ENCODE measurements around the gene RMRP.

DNA sequence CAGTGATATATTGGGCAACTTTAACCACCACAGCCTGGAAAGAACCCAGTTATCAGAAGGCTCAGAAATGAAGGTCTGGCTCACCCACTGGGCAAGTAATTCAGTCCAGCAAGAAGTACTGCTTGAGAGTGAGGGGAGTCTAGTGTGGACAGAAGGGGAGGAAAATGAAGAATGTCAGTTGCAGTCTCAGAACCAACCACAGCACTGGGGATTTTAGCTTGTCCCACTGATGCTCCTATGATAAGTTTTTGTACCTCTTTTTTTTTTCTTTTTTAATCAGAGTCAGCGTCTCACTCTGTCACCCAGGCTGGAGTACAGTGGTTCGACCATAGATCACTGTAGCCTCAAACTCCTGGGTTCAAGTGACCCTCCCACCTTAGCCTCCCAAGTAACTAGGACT is 30.2 kb downstream of the RMRP start:
- TF ChIP-seq, protein P1, sequence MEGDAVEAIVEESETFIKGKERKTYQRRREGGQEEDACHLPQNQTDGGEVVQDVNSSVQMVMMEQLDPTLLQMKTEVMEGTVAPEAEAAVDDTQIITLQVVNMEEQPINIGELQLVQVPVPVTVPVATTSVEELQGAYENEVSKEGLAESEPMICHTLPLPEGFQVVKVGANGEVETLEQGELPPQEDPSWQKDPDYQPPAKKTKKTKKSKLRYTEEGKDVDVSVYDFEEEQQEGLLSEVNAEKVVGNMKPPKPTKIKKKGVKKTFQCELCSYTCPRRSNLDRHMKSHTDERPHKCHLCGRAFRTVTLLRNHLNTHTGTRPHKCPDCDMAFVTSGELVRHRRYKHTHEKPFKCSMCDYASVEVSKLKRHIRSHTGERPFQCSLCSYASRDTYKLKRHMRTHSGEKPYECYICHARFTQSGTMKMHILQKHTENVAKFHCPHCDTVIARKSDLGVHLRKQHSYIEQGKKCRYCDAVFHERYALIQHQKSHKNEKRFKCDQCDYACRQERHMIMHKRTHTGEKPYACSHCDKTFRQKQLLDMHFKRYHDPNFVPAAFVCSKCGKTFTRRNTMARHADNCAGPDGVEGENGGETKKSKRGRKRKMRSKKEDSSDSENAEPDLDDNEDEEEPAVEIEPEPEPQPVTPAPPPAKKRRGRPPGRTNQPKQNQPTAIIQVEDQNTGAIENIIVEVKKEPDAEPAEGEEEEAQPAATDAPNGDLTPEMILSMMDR (conservative IDR thresholded peaks at IDR 0.05; ENCODE audit: low read depth in 2 of 2) = no peak
- TF ChIP-seq POLR2AphosphoS5 (IDR thresholded peaks at IDR 0.05; ENCODE audit: low read depth) (no peak), STAT1 (IDR thresholded peaks at IDR 0.05; ENCODE audit: unreplicated experiment) (no peak), EZH2 (IDR thresholded peaks at IDR 0.05; ENCODE audit: low read depth, unreplicated experiment) (no peak), JUNB (IDR thresholded peaks at IDR 0.05; ENCODE audit: unreplicated experiment) (no peak), EZH2phosphoT487 (IDR thresholded peaks at IDR 0.05; ENCODE audit: unreplicated experiment) (no peak), CREB1 (CRISPR knock-in tag; IDR thresholded peaks at IDR 0.05; ENCODE audit: low read depth) (no peak)
- TF ChIP-seq, protein P2, sequence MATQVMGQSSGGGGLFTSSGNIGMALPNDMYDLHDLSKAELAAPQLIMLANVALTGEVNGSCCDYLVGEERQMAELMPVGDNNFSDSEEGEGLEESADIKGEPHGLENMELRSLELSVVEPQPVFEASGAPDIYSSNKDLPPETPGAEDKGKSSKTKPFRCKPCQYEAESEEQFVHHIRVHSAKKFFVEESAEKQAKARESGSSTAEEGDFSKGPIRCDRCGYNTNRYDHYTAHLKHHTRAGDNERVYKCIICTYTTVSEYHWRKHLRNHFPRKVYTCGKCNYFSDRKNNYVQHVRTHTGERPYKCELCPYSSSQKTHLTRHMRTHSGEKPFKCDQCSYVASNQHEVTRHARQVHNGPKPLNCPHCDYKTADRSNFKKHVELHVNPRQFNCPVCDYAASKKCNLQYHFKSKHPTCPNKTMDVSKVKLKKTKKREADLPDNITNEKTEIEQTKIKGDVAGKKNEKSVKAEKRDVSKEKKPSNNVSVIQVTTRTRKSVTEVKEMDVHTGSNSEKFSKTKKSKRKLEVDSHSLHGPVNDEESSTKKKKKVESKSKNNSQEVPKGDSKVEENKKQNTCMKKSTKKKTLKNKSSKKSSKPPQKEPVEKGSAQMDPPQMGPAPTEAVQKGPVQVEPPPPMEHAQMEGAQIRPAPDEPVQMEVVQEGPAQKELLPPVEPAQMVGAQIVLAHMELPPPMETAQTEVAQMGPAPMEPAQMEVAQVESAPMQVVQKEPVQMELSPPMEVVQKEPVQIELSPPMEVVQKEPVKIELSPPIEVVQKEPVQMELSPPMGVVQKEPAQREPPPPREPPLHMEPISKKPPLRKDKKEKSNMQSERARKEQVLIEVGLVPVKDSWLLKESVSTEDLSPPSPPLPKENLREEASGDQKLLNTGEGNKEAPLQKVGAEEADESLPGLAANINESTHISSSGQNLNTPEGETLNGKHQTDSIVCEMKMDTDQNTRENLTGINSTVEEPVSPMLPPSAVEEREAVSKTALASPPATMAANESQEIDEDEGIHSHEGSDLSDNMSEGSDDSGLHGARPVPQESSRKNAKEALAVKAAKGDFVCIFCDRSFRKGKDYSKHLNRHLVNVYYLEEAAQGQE (IDR thresholded peaks at IDR 0.05; ENCODE audit: unreplicated experiment) = no peak
- TF ChIP-seq, protein P3, sequence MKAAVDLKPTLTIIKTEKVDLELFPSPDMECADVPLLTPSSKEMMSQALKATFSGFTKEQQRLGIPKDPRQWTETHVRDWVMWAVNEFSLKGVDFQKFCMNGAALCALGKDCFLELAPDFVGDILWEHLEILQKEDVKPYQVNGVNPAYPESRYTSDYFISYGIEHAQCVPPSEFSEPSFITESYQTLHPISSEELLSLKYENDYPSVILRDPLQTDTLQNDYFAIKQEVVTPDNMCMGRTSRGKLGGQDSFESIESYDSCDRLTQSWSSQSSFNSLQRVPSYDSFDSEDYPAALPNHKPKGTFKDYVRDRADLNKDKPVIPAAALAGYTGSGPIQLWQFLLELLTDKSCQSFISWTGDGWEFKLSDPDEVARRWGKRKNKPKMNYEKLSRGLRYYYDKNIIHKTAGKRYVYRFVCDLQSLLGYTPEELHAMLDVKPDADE (IDR thresholded peaks at IDR 0.05) = no peak
